ENCODE results near the gene PPP1R3E.

DNA sequence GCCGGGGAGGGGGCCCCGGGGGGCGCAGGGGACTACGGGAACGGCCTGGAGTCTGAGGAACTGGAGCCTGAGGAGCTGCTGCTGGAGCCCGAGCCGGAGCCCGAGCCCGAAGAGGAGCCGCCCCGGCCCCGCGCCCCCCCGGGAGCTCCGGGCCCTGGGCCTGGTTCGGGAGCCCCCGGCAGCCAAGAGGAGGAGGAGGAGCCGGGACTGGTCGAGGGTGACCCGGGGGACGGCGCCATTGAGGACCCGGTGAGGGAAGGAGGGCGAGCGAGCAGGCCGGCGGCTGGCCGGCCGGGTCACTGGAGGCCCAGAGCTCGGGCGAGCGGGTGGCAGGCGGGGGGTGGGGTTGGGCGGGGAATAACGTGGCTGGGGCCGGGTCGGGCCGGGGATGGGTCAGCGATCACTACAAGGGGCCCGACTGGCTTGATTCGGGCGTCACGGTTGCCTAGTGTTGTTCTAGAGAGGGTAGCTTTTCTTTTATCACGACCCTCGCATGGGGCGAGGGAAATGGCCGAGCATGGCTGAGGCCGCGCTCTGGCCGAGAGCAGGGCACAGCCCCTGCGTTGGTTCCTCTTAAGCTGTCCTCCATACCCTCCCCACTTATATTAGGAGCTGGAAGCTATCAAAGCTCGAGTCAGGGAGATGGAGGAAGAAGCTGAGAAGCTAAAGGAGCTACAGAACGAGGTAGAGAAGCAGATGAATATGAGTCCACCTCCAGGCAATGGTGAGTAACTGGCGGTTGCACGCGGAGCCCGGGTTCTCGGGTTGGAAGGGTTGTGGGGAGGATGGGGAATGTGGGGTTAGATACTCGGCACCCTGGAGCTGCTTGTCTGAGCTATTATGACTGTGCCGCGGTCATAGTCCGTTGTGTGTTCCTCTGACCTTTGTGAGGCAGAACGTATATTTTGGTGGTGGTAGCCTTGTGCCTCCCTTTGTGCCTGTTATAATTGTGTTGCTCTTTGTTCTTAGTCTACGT is 19.2 kb upstream of the PPP1R3E start:
- no peak for TF ChIP-seq EZH2phosphoT487 (IDR thresholded peaks at IDR 0.05; ENCODE audit: borderline replicate concordance, low read depth)
- TF ChIP-seq, protein P1, sequence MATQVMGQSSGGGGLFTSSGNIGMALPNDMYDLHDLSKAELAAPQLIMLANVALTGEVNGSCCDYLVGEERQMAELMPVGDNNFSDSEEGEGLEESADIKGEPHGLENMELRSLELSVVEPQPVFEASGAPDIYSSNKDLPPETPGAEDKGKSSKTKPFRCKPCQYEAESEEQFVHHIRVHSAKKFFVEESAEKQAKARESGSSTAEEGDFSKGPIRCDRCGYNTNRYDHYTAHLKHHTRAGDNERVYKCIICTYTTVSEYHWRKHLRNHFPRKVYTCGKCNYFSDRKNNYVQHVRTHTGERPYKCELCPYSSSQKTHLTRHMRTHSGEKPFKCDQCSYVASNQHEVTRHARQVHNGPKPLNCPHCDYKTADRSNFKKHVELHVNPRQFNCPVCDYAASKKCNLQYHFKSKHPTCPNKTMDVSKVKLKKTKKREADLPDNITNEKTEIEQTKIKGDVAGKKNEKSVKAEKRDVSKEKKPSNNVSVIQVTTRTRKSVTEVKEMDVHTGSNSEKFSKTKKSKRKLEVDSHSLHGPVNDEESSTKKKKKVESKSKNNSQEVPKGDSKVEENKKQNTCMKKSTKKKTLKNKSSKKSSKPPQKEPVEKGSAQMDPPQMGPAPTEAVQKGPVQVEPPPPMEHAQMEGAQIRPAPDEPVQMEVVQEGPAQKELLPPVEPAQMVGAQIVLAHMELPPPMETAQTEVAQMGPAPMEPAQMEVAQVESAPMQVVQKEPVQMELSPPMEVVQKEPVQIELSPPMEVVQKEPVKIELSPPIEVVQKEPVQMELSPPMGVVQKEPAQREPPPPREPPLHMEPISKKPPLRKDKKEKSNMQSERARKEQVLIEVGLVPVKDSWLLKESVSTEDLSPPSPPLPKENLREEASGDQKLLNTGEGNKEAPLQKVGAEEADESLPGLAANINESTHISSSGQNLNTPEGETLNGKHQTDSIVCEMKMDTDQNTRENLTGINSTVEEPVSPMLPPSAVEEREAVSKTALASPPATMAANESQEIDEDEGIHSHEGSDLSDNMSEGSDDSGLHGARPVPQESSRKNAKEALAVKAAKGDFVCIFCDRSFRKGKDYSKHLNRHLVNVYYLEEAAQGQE (IDR thresholded peaks at IDR 0.05; ENCODE audit: low read depth, low read length), result no peak
- TF ChIP-seq, protein P2, sequence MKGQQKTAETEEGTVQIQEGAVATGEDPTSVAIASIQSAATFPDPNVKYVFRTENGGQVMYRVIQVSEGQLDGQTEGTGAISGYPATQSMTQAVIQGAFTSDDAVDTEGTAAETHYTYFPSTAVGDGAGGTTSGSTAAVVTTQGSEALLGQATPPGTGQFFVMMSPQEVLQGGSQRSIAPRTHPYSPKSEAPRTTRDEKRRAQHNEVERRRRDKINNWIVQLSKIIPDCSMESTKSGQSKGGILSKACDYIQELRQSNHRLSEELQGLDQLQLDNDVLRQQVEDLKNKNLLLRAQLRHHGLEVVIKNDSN (IDR thresholded peaks at IDR 0.05; ENCODE audit: borderline replicate concordance, low read depth), result no peak
- TF ChIP-seq GABPA (IDR thresholded peaks at IDR 0.05; ENCODE audit: low read depth), result no peak
- peak; percentile 20; the same call in 1 of the 2 replicates for TF ChIP-seq TAF1 (IDR thresholded peaks at IDR 0.05; ENCODE audit: borderline replicate concordance, low read depth, low read length)
- TF ChIP-seq, protein P3, sequence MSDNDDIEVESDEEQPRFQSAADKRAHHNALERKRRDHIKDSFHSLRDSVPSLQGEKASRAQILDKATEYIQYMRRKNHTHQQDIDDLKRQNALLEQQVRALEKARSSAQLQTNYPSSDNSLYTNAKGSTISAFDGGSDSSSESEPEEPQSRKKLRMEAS (IDR thresholded peaks at IDR 0.05; ENCODE audit: low read depth), result no peak
- TF ChIP-seq, protein P4, sequence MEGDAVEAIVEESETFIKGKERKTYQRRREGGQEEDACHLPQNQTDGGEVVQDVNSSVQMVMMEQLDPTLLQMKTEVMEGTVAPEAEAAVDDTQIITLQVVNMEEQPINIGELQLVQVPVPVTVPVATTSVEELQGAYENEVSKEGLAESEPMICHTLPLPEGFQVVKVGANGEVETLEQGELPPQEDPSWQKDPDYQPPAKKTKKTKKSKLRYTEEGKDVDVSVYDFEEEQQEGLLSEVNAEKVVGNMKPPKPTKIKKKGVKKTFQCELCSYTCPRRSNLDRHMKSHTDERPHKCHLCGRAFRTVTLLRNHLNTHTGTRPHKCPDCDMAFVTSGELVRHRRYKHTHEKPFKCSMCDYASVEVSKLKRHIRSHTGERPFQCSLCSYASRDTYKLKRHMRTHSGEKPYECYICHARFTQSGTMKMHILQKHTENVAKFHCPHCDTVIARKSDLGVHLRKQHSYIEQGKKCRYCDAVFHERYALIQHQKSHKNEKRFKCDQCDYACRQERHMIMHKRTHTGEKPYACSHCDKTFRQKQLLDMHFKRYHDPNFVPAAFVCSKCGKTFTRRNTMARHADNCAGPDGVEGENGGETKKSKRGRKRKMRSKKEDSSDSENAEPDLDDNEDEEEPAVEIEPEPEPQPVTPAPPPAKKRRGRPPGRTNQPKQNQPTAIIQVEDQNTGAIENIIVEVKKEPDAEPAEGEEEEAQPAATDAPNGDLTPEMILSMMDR (IDR thresholded peaks at IDR 0.05), result no peak
- no peak for TF ChIP-seq EP300 (IDR thresholded peaks at IDR 0.05; ENCODE audit: borderline replicate concordance in 1 of 2, low read depth in 1 of 2, low read length in 1 of 2)
- TF ChIP-seq RFX5 (IDR thresholded peaks at IDR 0.05; ENCODE audit: low read length), result no peak
- TF ChIP-seq FOXM1 (IDR thresholded peaks at IDR 0.05; ENCODE audit: low read depth), result no peak
- TF ChIP-seq POLR2AphosphoS5 (IDR thresholded peaks at IDR 0.05; ENCODE audit: low read depth, low read length), result peak; percentile 15; the same call in 1 of the 2 replicates

Measured in SK-N-SH (cell line).